IPS-15b (cell line): Measurements from ENCODE around the gene USP47.

Source experiments
- H3K27me3 ChIP-seq: one replicate; pipeline ENCODE4 v1.6.1; 2013; ENCODE audit warnings: low read length; ENCODE audit not compliant: control insufficient read depth, insufficient read depth
- H3K36me3 ChIP-seq: one replicate; pipeline ENCODE4 v1.6.1; 2013; ENCODE audit warnings: low read length; ENCODE audit not compliant: control insufficient read depth, insufficient read depth
- H3K4me1 ChIP-seq: one replicate; pipeline ENCODE4 v1.6.1; 2013; ENCODE audit warnings: mild to moderate bottlenecking, low read length; ENCODE audit not compliant: control insufficient read depth, insufficient read depth
- H3K4me3 ChIP-seq: one replicate; pipeline ENCODE4 v1.5.1; 2013; ENCODE audit warnings: low read depth, low read length
- H3K9ac ChIP-seq: one replicate; pipeline ENCODE4 v1.6.1; 2013; ENCODE audit warnings: low read depth, mild to moderate bottlenecking, low read length
- H3K9me3 ChIP-seq: one replicate; pipeline ENCODE4 v1.6.1; 2013; ENCODE audit warnings: mild to moderate bottlenecking, low read length; ENCODE audit not compliant: control insufficient read depth, insufficient read depth

The USP47 gene

DNA sequence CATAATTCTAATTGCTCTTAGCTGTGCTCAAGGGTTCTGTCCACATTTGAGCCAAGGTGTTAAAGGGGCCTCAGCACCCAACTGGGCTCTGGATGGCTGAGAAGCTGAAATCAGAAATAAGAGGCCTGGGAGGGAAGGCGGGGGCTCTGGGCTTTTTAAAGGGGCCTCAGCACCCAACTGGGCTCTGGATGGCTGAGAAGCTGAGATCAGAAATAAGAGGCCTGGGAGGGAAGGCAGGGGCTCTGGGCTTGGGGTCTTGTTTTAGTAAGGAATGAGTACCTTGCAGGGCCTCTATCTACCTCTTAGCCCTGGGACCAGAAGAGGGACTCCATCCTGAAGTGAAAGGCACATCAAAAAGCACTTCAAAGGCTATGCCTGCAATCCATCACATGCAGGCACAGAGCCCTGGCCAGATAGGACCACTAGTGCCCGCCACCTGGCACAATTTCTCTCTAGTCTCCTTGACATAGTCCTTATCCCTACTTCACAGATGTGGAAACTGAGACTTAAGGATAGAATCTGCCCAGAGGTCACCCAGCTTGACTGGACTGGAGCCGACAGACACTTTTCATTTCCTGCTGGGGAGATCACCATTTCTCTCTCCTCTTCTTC, 131.1 kb downstream of the USP47 start:
- H3K4me1 ChIP-seq: peaks cover 6% of the 10 kb centered on the region
- H3K4me3 ChIP-seq: no peak overlapping the region
- H3K9ac ChIP-seq: no peak overlapping the region
- no peaks in the 10 kb centered on the region for H3K27me3 ChIP-seq
- H3K9me3 ChIP-seq: no peaks in the 10 kb centered on the region
- H3K36me3 ChIP-seq: peaks cover 3% of the 10 kb centered on the region

DNA sequence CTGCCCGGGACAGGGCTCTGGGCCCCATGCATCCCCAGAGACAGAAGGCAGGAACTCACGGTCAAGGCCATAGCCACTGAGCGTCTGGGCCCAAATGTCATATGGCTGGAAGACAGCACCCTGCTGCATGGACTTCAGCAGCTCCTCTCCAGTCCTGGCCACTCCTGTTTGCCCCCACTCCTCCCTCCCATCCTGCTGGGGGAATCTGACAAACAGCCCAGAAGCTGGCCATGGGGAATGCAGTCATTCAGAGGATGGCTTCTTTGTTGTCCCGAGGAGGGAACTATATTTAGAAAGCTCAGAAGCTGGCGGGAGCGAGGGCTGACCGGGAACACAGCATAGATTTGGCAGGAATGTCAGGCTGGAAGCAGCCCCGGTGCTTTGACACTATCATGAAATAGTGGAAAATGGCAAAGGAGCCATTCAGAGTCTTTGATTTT, 131.6 kb downstream of the USP47 start:
- H3K9ac ChIP-seq: no peak overlapping the region

DNA sequence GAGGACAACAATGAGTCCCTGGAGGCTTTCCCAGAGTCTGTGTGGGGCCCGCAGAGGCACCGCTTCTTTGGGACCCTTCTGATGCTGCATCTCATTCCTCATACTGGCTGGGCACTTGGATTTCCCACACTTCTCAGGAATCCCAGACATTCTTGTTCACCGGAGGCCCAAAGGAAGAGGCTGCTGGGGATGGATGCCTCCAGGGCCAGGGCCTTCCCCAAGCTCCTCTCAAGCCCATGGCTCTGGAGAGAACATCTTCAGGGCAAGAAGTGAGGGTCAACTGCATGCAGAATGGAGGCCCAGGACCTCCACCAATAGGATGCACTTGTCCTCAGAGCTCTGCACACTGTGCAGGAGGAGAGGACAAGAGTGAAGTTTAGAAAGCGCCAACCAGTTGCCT, 132.1 kb downstream of the USP47 start:
- no peak overlapping the region for H3K4me3 ChIP-seq
- H3K4me1 ChIP-seq: peaks cover 6% of the 10 kb centered on the region
- no peak overlapping the region for H3K9ac ChIP-seq
- no peaks in the 10 kb centered on the region for H3K36me3 ChIP-seq
- H3K27me3 ChIP-seq: no peaks in the 10 kb centered on the region
- no peaks in the 10 kb centered on the region for H3K9me3 ChIP-seq

More for the DNA sequence above, 131.6 kb downstream of the USP47 start:
- H3K4me1 ChIP-seq: peaks cover 6% of the 10 kb centered on the region
- no peak overlapping the region for H3K4me3 ChIP-seq
- peaks cover under 1% of the 10 kb centered on the region for H3K36me3 ChIP-seq
- no peaks in the 10 kb centered on the region for H3K27me3 ChIP-seq
- no peaks in the 10 kb centered on the region for H3K9me3 ChIP-seq

DNA sequence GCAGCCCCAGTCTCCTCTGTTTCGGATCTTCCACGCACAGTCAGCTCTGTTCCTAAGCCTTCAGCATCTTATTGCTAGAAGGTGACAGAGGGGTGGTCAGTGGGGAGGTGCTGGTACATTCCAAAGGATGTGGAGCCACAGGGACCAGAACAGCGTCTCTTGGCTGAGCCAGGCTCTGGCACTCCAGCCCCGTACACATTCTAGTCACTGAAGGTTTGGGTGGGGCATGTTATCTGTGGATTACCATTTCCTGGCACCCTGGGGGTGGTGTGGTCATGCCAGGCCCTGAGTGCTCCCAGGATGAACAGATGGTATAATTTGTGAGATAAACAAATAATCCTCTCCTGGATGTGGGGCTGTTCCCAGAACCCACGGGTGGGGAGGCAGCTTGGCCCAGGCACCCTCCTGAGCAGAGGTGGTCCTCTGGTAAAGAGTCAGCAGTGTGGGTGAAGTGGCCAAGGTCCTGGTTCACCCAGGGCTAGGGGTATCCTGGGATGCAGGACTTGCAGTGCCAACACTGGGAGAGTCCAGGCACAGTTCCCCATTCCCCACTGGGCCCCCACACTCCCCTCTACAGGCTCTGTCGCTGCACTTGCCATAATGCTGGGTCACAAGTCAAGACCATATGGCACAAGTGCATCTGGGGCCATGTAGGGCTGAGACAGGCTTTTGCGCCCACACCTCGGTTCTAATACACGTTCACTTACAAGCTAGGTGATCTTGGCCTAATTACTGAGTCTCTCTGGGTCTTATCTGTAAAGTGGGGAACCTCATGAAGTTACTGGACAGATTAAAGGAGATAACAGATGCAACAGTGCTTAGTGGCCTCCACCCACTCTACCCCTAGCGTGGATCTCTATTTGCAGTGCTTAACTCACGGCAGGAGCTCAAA, 133.7 kb downstream of the USP47 start:
- no peaks in the 10 kb centered on the region for H3K27me3 ChIP-seq
- H3K4me1 ChIP-seq: peaks cover 6% of the 10 kb centered on the region
- H3K4me3 ChIP-seq: no peak overlapping the region
- H3K9me3 ChIP-seq: no peaks in the 10 kb centered on the region
- H3K36me3 ChIP-seq: no peaks in the 10 kb centered on the region
- no peak overlapping the region for H3K9ac ChIP-seq

DNA sequence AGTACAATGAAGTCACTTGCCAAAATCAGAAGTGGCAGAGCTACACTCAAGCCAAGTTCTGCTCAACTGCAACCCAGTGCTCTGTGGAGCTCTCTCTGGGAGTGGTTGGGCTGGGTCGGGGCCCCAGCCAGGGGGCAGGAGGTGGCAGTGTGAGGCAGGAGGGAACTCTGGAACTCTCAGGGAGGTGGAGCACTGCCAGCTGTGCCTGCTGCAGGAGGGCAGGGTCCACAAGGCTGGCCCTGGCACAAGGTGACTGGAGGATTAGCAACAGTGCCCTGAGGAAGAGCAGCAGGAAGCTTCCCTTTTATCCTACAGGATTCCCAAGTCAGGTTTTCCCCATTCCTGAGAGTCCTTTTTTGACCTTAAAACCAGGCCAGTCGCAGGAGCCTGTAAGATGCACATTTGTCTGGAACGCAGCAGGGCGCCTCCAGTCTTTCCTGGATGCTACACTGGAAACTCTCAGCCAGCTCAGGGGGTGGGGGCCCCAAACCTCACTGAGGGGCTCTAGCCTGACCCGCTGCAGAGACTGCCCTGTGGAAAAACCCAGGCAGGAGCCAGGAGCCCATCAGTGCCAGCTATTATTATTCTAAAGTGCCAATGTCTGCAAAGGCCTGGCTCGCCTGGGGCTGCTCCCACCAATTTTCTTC, 134.8 kb downstream of the USP47 start:
- peaks cover 6% of the 10 kb centered on the region for H3K4me1 ChIP-seq

DNA sequence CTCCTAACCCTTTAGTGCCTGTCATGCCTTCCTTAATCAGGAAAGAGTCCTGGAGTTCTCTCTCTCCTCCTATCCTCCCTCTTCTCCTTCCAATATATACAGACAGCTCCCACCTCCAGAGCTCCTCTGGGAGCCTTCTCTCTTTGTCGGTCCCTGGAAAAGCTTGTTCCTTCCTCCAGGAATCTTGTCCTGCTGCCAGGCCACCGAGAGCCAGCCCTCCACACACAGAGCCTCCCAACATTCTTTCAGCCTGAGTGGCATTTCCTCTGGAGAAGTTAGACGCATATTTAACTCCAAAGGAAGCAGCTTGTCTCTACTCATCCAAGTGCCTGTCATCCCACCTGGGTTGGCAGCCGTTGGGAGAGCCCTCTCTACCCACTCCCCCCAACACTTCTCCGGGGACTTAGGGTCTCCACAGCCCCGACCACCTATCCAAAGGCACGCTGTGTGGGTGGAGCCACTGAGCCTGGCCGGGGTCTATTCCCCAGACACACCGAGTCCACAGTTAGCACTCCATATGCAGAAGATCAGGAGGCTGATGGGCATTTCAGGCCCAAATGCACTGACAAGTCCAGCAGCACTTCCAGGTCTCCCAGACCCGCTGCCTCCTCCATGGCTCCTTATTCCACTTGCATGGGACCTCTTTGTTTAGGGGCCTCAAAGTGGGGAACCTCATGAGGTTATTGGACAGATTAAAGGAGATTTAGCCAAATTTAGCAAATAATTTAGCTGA, 135.6 kb downstream of the USP47 start:
- no peak overlapping the region for H3K4me3 ChIP-seq
- H3K9ac ChIP-seq: no peak overlapping the region
- H3K36me3 ChIP-seq: no peaks in the 10 kb centered on the region
- no peaks in the 10 kb centered on the region for H3K9me3 ChIP-seq
- H3K27me3 ChIP-seq: no peaks in the 10 kb centered on the region
- H3K4me1 ChIP-seq: peaks cover 6% of the 10 kb centered on the region

More for the DNA sequence above, 134.8 kb downstream of the USP47 start:
- Histone ChIP-seq H3K9ac (no peak overlapping the region), H3K4me3 (no peak overlapping the region), H3K9me3 (no peaks in the 10 kb centered on the region), H3K36me3 (no peaks in the 10 kb centered on the region), H3K27me3 (no peaks in the 10 kb centered on the region)

DNA sequence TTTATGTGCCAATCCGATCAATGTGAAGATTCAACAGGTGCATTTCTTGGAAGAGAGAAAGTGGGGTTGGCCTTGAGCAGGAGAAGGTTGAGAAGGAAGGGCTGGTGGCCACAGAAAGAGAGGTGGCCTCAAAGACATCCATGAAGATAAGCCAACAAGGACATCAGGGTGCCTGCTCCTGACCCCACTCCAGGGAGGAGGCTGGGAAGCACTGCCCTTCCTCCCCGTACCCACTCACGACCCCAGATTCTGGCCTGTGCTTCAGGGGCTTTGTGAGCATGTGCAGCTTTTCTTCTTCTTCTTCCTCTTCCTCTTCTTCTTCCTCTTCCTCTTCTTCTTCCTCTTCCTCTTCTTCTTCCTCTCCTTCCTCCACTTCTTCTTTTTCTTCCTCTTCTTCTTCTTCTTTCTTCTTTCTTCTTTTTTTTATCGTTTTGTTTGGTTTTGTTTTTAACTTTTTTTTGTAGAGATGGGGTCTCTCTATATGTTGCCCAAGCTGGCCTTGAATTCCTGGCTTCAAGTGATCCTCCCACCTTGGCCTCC, 136.4 kb downstream of the USP47 start:
- Histone ChIP-seq H3K9ac (no peak overlapping the region), H3K4me1 (peaks cover 6% of the 10 kb centered on the region), H3K36me3 (no peaks in the 10 kb centered on the region), H3K4me3 (no peak overlapping the region), H3K27me3 (no peaks in the 10 kb centered on the region), H3K9me3 (no peaks in the 10 kb centered on the region)

DNA sequence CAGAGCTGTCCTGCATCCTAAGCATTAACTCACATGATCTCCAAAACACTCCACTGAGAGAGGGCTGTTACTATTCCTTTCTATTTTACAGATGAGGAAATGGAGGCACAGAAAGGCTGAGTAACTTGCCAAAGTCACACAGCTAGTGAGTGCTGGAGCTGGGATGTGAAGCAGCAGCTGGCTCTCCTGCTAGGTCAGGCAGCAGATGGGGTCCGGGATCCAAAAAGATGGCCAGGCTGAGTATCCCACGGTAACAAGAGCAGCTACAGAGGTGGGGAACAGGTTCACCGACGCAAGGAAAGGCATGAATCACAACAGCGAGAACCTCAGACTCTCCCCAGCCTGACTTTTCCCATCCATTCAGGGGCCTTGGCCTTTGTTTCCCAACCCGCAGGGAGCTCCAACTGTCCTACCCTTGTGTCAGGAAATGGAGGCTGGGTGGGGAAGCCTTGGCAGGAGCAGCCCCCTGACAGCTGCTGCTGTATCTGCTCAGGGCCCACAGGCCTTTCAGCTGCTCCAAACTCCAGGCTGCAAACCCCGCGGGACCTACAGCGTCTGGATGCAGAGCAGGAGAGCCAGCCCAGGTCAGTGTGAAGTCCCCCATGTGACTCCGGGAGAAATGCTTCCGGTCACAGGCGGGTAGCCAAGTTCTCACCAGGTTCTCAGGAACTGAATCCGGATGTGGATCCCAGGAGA, 137.2 kb downstream of the USP47 start:
- Histone ChIP-seq H3K4me3 (no peak overlapping the region), H3K4me1 (peaks cover 6% of the 10 kb centered on the region), H3K27me3 (no peaks in the 10 kb centered on the region), H3K36me3 (no peaks in the 10 kb centered on the region), H3K9me3 (no peaks in the 10 kb centered on the region), H3K9ac (no peak overlapping the region)

DNA sequence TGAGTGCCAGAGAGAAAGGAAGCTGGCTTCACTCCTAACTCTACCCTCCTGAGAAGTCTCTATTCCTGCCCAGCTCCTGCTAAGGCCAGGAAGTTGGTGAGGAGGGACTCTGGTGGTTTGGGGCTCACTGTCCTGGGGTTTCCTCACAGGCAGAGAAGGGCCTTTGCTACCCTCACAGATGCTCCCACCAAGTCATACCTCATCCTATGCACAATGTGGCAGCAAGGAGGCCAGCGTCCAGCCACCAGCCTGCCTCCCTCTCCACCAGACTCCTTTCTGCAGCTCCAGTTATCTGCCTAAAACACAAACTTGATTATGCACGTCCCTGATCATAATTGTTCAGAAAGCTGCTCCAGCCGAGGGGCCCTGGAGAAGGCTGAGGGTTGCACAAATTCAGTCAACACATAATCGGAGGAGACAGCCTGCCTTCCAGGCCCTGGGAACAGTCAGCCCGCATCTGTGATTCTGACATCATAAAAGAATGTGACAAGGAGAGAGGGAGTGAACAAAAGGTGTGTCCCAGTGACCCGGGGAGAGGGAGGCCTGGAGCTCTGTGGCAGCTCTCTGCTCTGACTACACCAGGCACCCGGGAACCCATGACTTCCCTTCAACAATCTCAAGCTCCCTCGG, 137.8 kb downstream of the USP47 start:
- Histone ChIP-seq H3K9me3 (no peaks in the 10 kb centered on the region), H3K4me3 (no peak overlapping the region), H3K27me3 (no peaks in the 10 kb centered on the region), H3K4me1 (peaks cover 6% of the 10 kb centered on the region), H3K36me3 (no peaks in the 10 kb centered on the region), H3K9ac (no peak overlapping the region)

DNA sequence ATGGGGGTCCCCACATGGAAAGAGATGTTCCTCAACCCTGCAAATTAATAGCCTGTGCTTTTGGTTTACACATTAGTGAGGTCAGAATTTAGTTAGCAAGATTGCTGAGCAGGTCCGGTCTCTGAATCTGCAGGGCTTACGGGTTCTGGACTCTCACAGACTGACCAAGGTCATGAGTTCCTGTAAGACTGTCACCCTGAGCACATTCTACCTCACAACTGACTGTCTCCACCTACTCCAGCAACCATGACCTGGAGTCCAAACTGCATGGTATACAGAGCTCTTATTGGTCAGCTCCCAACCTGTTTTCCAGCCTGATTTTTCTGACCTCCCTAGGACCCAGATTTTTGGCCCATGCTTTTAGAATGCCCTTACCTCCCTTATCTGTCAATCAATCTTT, 138.4 kb downstream of the USP47 start:
- no peak overlapping the region for H3K9ac ChIP-seq
- H3K9me3 ChIP-seq: no peaks in the 10 kb centered on the region
- peaks cover 6% of the 10 kb centered on the region for H3K4me1 ChIP-seq
- H3K27me3 ChIP-seq: no peaks in the 10 kb centered on the region
- no peak overlapping the region for H3K4me3 ChIP-seq
- no peaks in the 10 kb centered on the region for H3K36me3 ChIP-seq
